AG04450 (cell line): Measurements from ENCODE around the gene BRD4. TPM values are rescaled to one million over a fixed set of nuclear protein-coding genes. Genes with fewer than 3 reads are reported as not detected.
A peak's percentile ranks its signal among the peaks of the same experiment; 100 is the strongest.
"Not testable (repeated sequence)": the region's sequence is repeated elsewhere in the genome, so short reads cannot be mapped to it uniquely, and the experiment has no call there.

ENCODE experiments used
- CTCF ChIA-PET: fragments of 300-600, 350-600 bp; formaldehyde crosslinking; extraction: SDS; loops from one replicate; lab custom pipeline; 2022; ENCODE audit warnings: antibody characterized with exemption, inconsistent platforms; lab: Charles Lee
- POLR2A ChIA-PET: fragments of 350-600 bp; formaldehyde crosslinking; extraction: SDS; loops from one replicate; lab custom pipeline; 2021; ENCODE audit warnings: antibody characterized with exemption, inconsistent platforms; lab: Yijun Ruan, JAX
- DNase-seq: peaks from one replicate; pipeline ENCODE4 v3.0.0-alpha.2; 2011; ENCODE audit warnings: low read depth, low spot score
- H3K27ac ChIP-seq: one replicate; pipeline ENCODE4 v1.5.1; 2012; ENCODE audit warnings: low read depth, low read length, control low read depth
- H3K27me3 ChIP-seq: one replicate; pipeline ENCODE4 v1.6.0; 2012; ENCODE audit warnings: low read length; ENCODE audit not compliant: control insufficient read depth, insufficient read depth
- H3K4me3 ChIP-seq: 2 replicates; pipeline ENCODE4 v1.5.1; 2011; ENCODE audit warnings: mild to moderate bottlenecking, low read depth, low read length, control low read depth
- H3K9me3 ChIP-seq: 2 replicates; pipeline ENCODE4 v1.5.1; 2012; ENCODE audit warnings: low read length; ENCODE audit not compliant: control insufficient read depth, insufficient read depth
- CTCF ChIP-seq: IDR thresholded peaks from 2 replicates; pipeline ENCODE4 v1.5.1; 2011; ENCODE audit warnings: low read depth, low read length, control low read depth, inconsistent platforms
- polyA plus RNA-seq: library from polyadenylated mRNA; depleted of rRNA; stranded (reverse); fragments of >200 nt; gene quantifications from 2 replicates; pipeline ENCODE4 v1.2.3, GENCODE V29; 2011

The BRD4 gene
- polyA plus RNA-seq, 1 experiment = 7.8 TPM

GRCh38 chr19:15340086-15340485 lies 7.7 kb upstream of the BRD4 start:
- Histone ChIP-seq H3K27me3 (no peaks in the 10 kb centered on the region), H3K9me3 (no peaks in the 10 kb centered on the region), H3K4me3 (no peak overlapping the region), H3K27ac (no peak overlapping the region)
- ChIA-PET CTCF (no interaction called here), POLR2A (interaction anchor here (0.6 kb wide), 1 partner anchor 97 kb away, joined by 9 read pairs; no protein-coding TSS in a partner anchor)
- TF ChIP-seq CTCF = no peak
- no peak for DNase-seq

- DNase-seq = no peak
- Histone ChIP-seq H3K9me3 (no peaks in the 10 kb centered on the region), H3K4me3 (no peak overlapping the region), H3K27me3 (no peaks in the 10 kb centered on the region), H3K27ac (peak overlapping the region; percentile 52)
- ChIA-PET POLR2A (interaction anchor here (0.7 to 1.1 kb wide), 2 partner anchors 20 to 42 kb away, joined by 3 to 4 read pairs; no protein-coding TSS in a partner anchor), CTCF (no interaction called here)
- no peak for TF ChIP-seq CTCF
Observed at GRCh38 chr19:15337202-15337601, 4.9 kb upstream of the BRD4 start.

GRCh38 chr19:15335992-15336391 lies 3.7 kb upstream of the BRD4 start:
- CTCF ChIA-PET = interaction anchor here (0.8 kb wide), 1 partner anchor 72 kb away, joined by 4 read pairs; no protein-coding TSS in a partner anchor
- POLR2A ChIA-PET, H3K4me3 ChIP-seq, DNase-seq, H3K9me3 ChIP-seq, H3K27me3 ChIP-seq, H3K27ac ChIP-seq: not testable (repeated sequence)

- Histone ChIP-seq H3K27ac (peak overlapping the region; percentile 93), H3K9me3 (no peaks in the 10 kb centered on the region; the same call in 1 of the 2 replicates), H3K27me3 (no peaks in the 10 kb centered on the region), H3K4me3 (peak overlapping the region; percentile 90)
- ChIA-PET POLR2A (interaction anchor here (0.6 to 1.0 kb wide), 4 partner anchors 14 to 63 kb away, joined by 3 to 8 read pairs (median 5); partner anchors contain the start of gene AKAP8), CTCF (no interaction called here)
- TF ChIP-seq CTCF = no peak
- DNase-seq = no peak
Observed at GRCh38 chr19:15331419-15332310, 674 bp downstream of the BRD4 start.

- POLR2A ChIA-PET = interaction anchor here (0.6 to 1.0 kb wide), 2 partner anchors 13 to 63 kb away, joined by 5 read pairs; no protein-coding TSS in a partner anchor
- CTCF ChIA-PET = interaction anchor here (1.0 to 1.2 kb wide), 2 partner anchors 33 to 154 kb away, joined by 3 to 4 read pairs; no protein-coding TSS in a partner anchor
- TF ChIP-seq CTCF = no peak
Observed at GRCh38 chr19:15330801-15331418, 1.4 kb downstream of the BRD4 start.

More at GRCh38 chr19:15330801-15331418, 1.4 kb downstream of the BRD4 start:
- DNase-seq = peak; percentile 64
- Histone ChIP-seq H3K27me3 (no peaks in the 10 kb centered on the region), H3K4me3 (peak overlapping the region; percentile 90), H3K9me3 (no peaks in the 10 kb centered on the region; the same call in 1 of the 2 replicates), H3K27ac (peak overlapping the region; percentile 93)
